A204.1 (cell line): Measurements from ENCODE around the gene ATP2C1.

Source experiments
- FAIRE-seq: peaks from 2 replicates; lab custom pipeline; 2012; peaks lifted over from hg19 to GRCh38; lab: Jason Lieb, UNC

The ATP2C1 gene

GRCh38 chr3:130895690-130896488 is 2.0 kb downstream of the ATP2C1 start:
- no peak for FAIRE-seq

GRCh38 chr3:130897316-130897715 is 3.4 kb downstream of the ATP2C1 start:
- no peak for FAIRE-seq

DNA sequence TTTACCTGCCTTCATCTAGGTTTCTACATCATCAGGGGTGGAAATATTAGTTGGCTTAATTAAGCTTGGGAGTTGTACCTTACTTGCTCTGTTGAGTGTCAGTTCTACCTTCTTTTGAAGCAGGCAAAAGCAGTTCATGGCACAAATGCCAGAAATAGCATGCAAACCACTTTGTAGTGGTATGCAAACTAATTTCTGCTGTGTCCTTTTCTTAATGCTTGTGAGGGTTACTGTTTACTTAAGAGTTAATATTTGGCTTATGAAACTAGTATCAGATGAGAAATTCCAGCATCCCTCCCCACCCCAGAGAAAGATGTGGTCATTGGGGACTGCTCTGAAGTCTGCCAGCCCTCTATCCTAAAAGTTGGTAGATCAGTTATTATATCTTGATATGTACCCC is 7.1 kb downstream of the ATP2C1 start:
- FAIRE-seq, result no peak

DNA sequence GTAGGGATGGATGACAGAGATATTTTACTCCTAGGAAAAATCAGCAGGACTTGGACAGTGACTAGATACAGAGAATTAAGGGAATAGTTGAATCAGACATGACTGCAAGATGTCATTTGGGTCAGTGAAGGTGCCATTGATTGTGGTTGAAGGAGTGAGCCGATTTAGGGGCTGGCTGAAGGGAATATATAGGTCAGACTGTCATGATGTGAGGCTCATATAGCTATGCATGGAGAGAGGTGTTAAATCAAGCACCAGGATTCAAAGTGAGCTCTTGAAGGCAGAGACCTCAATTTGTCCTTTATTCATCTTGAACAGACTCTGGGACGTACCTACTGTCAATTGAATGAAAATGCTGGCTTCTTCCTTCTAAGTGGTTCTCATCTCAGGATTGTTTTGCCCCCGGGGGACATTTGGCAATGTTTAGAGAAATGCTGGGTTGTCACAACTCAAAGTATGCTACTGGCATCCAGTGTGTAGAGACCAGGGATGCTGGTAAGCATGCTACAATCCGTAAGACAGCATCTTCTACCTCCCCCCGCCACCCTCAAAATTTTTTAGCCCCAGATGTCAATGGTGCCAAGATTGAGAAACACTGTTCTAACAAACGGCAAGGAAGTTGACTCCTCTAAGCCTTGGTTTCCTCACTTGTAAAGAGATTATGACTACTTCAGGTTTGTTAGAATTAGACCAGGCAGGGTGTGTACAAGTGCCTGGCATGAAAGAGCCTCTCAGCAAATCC is 7.8 kb downstream of the ATP2C1 start:
- FAIRE-seq, result no peak

- no peak for FAIRE-seq
Measured at GRCh38 chr3:130903412-130903908, 9.6 kb downstream of the ATP2C1 start.

GRCh38 chr3:130904491-130904890 is 10.6 kb downstream of the ATP2C1 start:
- no peak for FAIRE-seq

DNA sequence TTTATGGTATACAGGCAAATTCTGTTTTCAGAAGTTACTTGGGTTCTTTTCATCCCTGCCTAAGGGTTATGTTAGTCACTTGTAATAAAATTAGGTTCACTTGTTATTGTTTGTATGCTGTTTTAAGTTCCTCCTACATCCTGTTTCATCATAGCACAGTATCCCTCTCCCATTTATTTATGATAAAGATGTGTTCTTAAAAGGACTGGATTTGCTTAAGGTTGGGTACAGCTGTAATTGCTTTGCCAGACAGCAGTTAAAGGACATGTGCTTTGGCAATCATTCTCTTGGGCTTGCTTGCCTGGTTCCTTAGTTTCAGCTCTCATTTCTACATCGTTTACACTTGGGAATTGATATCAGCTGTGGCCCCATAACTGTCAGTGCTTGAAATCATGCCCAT is 11.7 kb downstream of the ATP2C1 start:
- no peak for FAIRE-seq

DNA sequence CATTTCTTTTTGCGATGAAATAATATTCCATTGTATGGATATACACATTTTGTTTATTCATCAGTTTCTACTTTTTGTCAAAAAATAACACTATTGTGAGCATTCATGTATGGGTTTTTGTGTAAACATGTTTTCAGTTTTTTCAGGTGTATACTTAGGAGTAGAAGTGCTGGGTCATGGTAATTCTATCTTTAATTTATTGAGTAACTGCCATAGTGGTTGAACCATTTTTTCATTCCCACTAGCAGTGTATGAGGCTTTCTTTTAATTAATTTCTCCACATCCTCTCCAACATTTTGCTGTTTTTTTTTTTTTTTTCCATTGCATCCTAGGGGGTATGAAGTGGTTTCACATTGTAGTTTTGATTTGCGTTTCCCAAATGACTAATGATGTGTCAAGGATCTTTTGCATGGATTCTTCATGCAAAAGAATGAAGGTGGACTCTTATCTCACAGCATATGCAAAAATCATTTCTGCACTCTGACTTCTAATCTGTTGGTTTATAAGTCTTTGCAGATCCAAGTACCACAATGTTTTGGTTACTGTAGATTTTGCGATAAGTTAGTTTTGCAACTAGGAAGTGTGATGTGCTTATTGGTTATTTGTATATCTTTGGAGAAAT is 12.6 kb downstream of the ATP2C1 start:
- FAIRE-seq, result no peak

- FAIRE-seq, result no peak
Measured at GRCh38 chr3:130907500-130907899, 13.6 kb downstream of the ATP2C1 start.

DNA sequence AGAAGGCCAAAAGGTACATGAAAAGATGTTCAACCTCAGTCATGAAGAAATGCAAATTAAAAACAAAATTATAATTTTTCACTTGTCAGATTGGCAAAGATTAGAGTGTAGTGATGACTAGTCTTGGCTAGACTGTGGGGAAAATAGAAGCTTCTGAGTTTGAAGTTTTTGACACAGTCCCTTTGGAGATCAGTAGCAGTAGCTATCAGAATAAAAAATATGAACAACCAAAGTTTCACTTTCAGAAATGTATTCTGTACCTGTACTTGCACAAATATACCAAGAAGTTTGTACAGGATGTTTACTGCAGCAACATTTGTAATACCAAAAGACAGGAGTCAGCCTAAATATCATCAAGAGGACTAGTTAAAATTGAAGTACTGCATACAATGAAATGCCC is 14.1 kb downstream of the ATP2C1 start:
- FAIRE-seq, result no peak

GRCh38 chr3:130915567-130916292 is 21.8 kb downstream of the ATP2C1 start:
- FAIRE-seq, result no peak

DNA sequence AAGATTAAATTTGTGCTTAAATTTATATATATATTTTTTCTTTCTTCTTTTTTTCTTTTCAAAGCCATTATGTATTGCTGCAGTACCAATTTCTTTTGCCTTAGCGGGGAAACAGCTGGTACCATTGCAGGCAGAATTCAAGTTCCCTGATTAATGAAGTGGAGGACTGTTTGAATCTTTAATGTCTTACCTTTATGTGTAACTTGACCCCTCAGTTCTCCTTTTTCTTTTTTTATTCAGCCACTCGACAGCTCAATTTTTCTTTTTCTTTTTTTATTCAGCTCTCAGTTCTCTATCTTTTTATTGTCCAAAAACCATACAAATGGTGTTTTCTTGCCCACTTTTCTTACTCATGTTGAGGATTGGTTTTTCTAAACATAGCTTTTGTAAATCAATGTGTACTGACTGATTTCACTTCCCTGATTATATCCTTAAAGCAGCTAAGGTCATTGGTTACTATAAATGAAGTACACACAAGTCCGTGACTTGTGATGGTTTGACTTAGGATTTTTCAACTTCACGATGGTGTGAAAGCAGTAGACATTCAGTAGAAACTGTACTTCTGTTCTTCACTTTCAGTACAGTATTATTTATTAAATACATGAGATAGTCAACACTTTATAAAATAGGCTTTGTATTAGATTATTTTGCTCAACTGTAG is 22.8 kb downstream of the ATP2C1 start:
- FAIRE-seq, result no peak

GRCh38 chr3:130918328-130918727 is 24.4 kb downstream of the ATP2C1 start:
- FAIRE-seq, result no peak

DNA sequence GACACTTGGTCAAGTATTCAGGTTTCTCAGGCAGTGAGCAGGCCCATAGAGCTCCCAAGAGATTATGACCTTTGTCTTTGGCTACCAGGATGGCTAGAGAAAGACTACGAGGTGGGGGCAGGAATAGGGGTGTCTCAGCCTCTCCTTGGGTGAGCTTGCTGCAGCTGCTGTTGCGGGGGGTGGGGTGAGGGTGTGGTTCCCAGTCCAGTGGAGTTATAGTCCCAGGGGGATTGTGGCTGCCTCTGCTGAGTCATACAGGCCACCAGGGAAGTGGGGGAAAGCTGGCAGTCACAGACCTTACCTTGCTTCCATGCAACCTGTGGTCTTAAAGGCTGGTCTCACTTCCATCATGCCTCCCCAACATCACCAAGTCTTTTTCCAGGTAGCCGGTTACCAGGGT is 31.7 kb downstream of the ATP2C1 start:
- no peak for FAIRE-seq

DNA sequence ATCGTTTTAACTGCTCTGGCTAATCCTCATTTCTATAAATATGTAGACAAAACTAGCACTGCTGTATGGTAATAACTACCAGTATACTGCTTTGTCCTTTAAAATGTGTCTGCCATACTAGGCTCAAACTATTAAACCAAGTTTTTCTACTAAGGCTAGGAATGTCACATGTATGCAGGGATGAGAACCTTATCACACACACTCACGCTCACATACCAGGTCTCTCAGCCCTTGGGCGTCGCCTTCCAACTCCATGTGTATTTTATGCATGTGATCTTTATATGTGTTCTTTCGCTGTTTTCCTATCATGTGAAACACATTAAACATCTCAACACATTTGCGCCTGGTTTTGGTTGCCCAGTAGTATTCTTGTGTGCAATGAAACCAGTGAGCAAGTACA is 32.6 kb downstream of the ATP2C1 start:
- no peak for FAIRE-seq

- no peak for FAIRE-seq
Measured at GRCh38 chr3:130929804-130930203, 35.9 kb downstream of the ATP2C1 start.

- no peak for FAIRE-seq
Measured at GRCh38 chr3:130932979-130933378, 39.1 kb downstream of the ATP2C1 start.

DNA sequence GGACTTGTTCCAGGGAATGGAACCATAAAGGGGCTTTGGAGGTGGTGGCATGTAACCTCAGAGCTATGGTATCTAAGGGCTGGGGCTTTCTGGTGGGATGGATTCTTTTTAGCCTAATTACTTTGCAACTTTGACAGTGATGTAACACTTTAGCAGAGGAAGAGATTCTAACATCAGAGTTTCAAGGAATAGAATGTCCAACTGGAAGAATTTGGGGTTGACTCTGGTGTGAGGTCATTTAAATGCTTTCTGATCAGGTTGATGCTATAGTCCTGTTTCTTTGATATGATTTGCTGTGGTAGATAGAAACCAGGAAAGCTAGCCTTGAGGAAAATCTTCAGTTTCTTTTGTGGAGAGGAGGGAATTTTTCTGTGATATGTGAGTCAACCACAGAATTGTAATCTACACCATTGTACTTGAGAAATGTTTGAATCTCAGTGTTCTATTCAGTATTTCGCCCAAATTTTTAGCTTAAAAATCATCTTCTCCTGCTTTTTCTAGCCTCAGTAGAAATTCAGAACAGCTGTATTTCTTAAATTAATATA is 40.0 kb downstream of the ATP2C1 start:
- no peak for FAIRE-seq

- no peak for FAIRE-seq
Measured at GRCh38 chr3:130934442-130935089, 40.7 kb downstream of the ATP2C1 start.

GRCh38 chr3:130935761-130936492 is 42.0 kb downstream of the ATP2C1 start:
- no peak for FAIRE-seq
